Epithelial cell of proximal tubule (primary cell): ENCODE measurements around the gene AJUBA. TPM values are rescaled to one million over a fixed set of nuclear protein-coding genes. Genes with fewer than 3 reads are reported as not detected.
A peak's percentile ranks its signal among the peaks of the same experiment; 100 is the strongest.

Source experiments
- DNase-seq: peaks from one replicate; pipeline ENCODE4 v3.0.0-alpha.2; 2011; ENCODE audit warnings: low read depth
- H3K4me3 ChIP-seq: 2 replicates; pipeline ENCODE4 v1.5.1; 2011; ENCODE audit warnings: low read depth, mild to moderate bottlenecking, low read length
- total RNA-seq: library from RNA; depleted of rRNA; stranded (reverse); fragments of >200 nt; gene quantifications from 2 replicates; pipeline ENCODE4 v1.2.3, GENCODE V29; 2015
- TF ChIP-seq, protein P1 (sequence below): conservative IDR thresholded peaks from 2 replicates; pipeline ENCODE4 v1.5.1; 2012; ENCODE audit warnings: low read depth, mild to moderate bottlenecking, low read length

AJUBA gene
- total RNA-seq: 63.2 and 105 TPM in 2 replicates

DNA sequence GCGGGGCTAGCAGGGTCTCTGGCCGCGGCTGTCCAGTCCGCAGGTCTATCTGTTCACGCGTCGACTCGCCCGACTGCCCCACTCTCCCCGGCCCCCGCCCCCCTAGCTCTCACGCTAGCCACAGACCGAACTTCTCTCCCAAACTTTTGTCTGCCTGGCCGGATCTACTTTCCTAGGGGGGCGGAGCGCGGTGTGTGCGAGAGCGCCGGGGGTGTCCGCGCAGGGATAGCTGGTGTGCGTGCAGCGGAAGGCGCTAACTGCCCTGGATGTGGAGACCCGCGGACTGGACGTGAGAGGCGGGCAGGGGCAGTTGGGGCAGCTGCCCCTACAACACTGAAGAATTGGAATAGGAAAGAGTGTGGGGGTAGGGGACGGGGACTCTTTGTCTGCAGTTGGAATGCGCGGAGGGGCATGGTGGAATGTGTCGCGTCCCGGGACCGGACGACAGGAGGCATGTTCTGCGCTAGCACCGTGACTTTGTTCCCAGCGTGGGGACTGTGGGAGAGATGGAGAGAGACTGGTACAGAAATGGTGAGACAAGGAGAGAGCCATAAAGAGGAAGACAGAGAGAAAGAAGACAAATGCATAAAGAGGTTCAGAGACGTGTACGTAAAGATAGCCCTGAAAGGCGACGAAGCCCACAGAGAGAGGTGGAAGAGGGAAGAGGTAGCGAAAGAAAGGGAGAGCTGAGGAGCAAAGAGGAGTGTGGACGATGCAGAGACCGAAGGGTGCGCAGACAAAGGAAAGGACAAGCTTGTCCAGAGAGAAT is at the start of gene AJUBA:
Gene AJUBA, minus strand, starts transcription at position 75 of the 769 bp plus-strand sequence. CDS start 285 bp downstream, outside the sequence.
- no peak for DNase-seq
- H3K4me3 ChIP-seq: peak within 1 kb of the TSS; percentile 93
- TF ChIP-seq, protein P1, sequence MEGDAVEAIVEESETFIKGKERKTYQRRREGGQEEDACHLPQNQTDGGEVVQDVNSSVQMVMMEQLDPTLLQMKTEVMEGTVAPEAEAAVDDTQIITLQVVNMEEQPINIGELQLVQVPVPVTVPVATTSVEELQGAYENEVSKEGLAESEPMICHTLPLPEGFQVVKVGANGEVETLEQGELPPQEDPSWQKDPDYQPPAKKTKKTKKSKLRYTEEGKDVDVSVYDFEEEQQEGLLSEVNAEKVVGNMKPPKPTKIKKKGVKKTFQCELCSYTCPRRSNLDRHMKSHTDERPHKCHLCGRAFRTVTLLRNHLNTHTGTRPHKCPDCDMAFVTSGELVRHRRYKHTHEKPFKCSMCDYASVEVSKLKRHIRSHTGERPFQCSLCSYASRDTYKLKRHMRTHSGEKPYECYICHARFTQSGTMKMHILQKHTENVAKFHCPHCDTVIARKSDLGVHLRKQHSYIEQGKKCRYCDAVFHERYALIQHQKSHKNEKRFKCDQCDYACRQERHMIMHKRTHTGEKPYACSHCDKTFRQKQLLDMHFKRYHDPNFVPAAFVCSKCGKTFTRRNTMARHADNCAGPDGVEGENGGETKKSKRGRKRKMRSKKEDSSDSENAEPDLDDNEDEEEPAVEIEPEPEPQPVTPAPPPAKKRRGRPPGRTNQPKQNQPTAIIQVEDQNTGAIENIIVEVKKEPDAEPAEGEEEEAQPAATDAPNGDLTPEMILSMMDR: peak; percentile 12

DNA sequence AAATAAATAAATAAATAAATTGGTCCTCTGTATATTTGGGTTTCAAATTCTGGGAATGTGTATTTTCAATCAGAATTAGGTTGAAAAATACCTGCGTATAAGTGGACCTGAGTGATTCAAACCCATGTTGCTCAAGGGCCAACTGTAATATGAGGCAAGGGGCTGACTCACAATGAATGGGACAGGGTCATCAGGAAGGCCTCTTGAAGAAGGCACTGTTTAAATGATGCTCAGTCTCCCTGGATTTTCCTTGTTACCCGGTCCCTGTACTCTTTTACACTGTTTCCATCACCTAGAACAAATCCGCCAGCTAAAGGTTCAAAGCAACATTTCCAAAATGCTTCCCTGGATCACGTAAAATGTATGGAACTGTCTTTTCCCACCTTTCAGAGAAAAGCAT is 48.6 kb upstream of the AJUBA start:
- H3K4me3 ChIP-seq: no peak overlapping the region
- no peak for DNase-seq
- TF ChIP-seq, protein P1: no peak

DNA sequence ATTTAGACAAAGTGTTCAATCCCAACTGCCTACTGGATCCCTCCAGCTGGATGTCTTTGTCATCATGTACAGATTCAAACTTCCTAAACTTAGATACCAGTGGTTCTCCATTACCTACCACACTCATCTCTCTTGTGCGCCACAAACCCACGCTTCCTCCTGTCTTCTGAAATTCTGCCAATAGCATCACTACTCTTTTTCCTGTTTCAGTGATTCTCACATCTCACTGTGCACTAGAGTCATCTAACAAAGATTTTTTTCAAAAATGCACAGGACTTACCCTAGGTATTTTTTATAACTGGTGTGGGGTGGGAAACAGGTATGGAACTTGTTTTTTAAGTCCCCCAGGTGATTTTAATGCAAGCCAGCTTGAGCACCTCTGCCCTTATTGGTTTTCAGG is 46.4 kb upstream of the AJUBA start:
- DNase-seq: no peak
- H3K4me3 ChIP-seq: no peak overlapping the region
- TF ChIP-seq, protein P1: no peak

GRCh38 chr14:23025151-23025814 is 42.9 kb upstream of the AJUBA start:
- TF ChIP-seq, protein P1: no peak
- no peak overlapping the region for H3K4me3 ChIP-seq
- DNase-seq: no peak

GRCh38 chr14:23024612-23025075 is 42.3 kb upstream of the AJUBA start:
- H3K4me3 ChIP-seq: no peak overlapping the region
- DNase-seq: no peak
- TF ChIP-seq, protein P1: no peak

DNA sequence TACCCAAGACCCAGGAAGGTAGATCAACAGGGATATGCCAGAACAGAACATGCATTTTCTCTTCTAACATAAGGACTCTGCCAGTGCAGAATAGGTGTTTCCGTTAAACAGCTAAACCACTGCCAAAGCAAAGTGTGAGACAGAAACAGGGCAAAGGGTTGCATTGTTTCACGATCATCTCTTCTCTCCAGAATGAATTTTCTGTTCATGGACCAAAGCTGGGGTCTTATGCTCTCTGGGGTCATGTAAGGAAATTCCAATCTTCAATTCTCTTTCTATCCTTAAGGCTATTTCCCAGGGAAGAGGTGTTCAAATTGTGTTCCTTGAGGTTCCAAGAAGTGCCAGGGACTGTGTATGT is 41.4 kb upstream of the AJUBA start:
- DNase-seq: no peak
- no peak overlapping the region for H3K4me3 ChIP-seq
- TF ChIP-seq, protein P1: no peak
